Transverse colon (tissue), 4 donors: Measurements from ENCODE around the gene DISC1.

ENCODE experiments used
- EP300 ChIP-seq: sonication (generic); formaldehyde crosslinking; IDR thresholded peaks from one replicate; pipeline ENCODE4 v1.6.1; 2017; ENCODE audit warnings: antibody characterized with exemption, low read depth
- POLR2A ChIP-seq: fragments of 450-650 bp; IDR thresholded peaks from one replicate; pipeline ENCODE4 v1.6.1; 2016; ENCODE audit warnings: antibody characterized with exemption, mild to moderate bottlenecking, moderate library complexity
- POLR2AphosphoS5 ChIP-seq, 3 donors: sonication (generic); formaldehyde crosslinking; IDR thresholded peaks; one replicate each; pipeline ENCODE4 v1.6.1; 2016; ENCODE audit warnings: antibody characterized with exemption in 3 of 3
- TF ChIP-seq, protein P1 (sequence below), 5 experiments: fragments of 200-600 bp in 3 of 5; fragments of 450-650 bp in 2 of 5; sonication (generic) in 3 of 5; IDR thresholded peaks; 1 replicate in 2 of 5; 2 replicates in 3 of 5; pipeline ENCODE4 v1.5.1; 2016 to 2017; ENCODE audit warnings: antibody characterized with exemption in 5 of 5, inconsistent platforms in 3 of 5, mild to moderate bottlenecking in 2 of 5, moderate library complexity in 1 of 5

DNA sequence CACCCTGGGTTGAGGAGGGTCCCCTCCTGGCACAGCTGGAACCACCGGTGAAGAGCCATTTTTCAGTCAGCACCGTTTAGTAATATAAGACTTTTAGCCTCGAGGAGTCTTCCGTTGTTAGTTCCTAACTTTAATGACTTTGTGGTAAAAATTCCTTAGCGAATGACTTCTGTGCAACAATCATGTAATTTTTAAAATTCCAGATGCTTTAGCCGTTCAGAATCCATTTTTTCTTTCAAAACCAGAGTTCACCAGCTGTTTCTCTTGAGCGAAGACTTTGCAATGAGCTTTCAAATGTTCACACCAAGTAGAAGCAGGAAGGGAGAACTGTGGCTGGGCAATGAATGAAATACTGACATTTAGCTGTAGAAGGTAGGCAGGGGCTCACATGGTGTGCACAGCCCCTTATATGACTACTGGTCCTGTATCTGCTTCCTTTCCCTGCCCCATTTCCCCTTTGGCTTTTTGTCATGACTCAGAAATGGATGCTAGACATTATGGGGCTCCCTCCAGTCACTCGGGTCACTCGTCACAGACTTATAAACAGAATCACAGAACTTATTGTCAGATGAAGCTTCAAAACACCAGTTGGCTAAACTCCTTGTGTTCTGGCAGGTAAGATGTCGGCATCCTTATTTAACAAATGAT, 4.1 kb downstream of the DISC1 start:
- TF ChIP-seq POLR2AphosphoS5 (IDR thresholded peaks at IDR 0.05): no peak
- no peak for TF ChIP-seq POLR2A
- no peak for TF ChIP-seq EP300
- TF ChIP-seq, protein P1, sequence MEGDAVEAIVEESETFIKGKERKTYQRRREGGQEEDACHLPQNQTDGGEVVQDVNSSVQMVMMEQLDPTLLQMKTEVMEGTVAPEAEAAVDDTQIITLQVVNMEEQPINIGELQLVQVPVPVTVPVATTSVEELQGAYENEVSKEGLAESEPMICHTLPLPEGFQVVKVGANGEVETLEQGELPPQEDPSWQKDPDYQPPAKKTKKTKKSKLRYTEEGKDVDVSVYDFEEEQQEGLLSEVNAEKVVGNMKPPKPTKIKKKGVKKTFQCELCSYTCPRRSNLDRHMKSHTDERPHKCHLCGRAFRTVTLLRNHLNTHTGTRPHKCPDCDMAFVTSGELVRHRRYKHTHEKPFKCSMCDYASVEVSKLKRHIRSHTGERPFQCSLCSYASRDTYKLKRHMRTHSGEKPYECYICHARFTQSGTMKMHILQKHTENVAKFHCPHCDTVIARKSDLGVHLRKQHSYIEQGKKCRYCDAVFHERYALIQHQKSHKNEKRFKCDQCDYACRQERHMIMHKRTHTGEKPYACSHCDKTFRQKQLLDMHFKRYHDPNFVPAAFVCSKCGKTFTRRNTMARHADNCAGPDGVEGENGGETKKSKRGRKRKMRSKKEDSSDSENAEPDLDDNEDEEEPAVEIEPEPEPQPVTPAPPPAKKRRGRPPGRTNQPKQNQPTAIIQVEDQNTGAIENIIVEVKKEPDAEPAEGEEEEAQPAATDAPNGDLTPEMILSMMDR (IDR thresholded peaks at IDR 0.05): no peak
